ELF-1 (cell line): ENCODE measurements around the gene SCAMP2.
"Not testable (repeated sequence)": the region's sequence is repeated elsewhere in the genome, so short reads cannot be mapped to it uniquely, and the experiment has no call there.

Source experiments
- DNase-seq: peaks from one replicate; pipeline ENCODE4 v3.0.0-alpha.2; 2016; ENCODE audit warnings: low read depth, low spot score

Gene SCAMP2

GRCh38 chr15:74891469-74891868 lies 18.3 kb upstream of the SCAMP2 start:
- DNase-seq: no peak

GRCh38 chr15:74890665-74890960 lies 17.4 kb upstream of the SCAMP2 start:
- DNase-seq: no peak

GRCh38 chr15:74889883-74890664 lies 16.9 kb upstream of the SCAMP2 start, which contains the start of gene MPI:
Gene MPI (plus strand): TSS chr15:74890042. CDS start chr15:74890074, 32 bp downstream.
- DNase-seq: peak; percentile 87

- DNase-seq: peak; percentile 66
These were observed 16.3 kb upstream of the SCAMP2 start for GRCh38 chr15:74889390-74889882.

GRCh38 chr15:74888716-74889115 lies 15.6 kb upstream of the SCAMP2 start:
- DNase-seq: peak; percentile 50

GRCh38 chr15:74887537-74888193 lies 14.5 kb upstream of the SCAMP2 start:
- not testable (repeated sequence) for DNase-seq

- DNase-seq: no peak
These were observed 12.3 kb upstream of the SCAMP2 start for GRCh38 chr15:74885461-74885860.

- DNase-seq: no peak
These were observed 11.5 kb upstream of the SCAMP2 start for GRCh38 chr15:74884428-74885223.

- DNase-seq: no peak
These were observed 9.4 kb upstream of the SCAMP2 start for GRCh38 chr15:74882528-74882927.

- DNase-seq: no peak
These were observed 5.1 kb upstream of the SCAMP2 start for GRCh38 chr15:74878273-74878672.

- DNase-seq: peak; percentile 71
These were observed 725 bp upstream of the SCAMP2 start for GRCh38 chr15:74873756-74874424.

- no peak for DNase-seq
These were observed 496 bp downstream of the SCAMP2 start for GRCh38 chr15:74872702-74873035.

- peak; percentile 74 for DNase-seq
These were observed 2.5 kb downstream of the SCAMP2 start for GRCh38 chr15:74870436-74871215.

- no peak for DNase-seq
These were observed 3.3 kb downstream of the SCAMP2 start for GRCh38 chr15:74869726-74870407.

- no peak for DNase-seq
These were observed 3.8 kb downstream of the SCAMP2 start for GRCh38 chr15:74869372-74869725.

- no peak for DNase-seq
These were observed 5.1 kb downstream of the SCAMP2 start for GRCh38 chr15:74868059-74868458.

- no peak for DNase-seq
These were observed 5.6 kb downstream of the SCAMP2 start for GRCh38 chr15:74867466-74868038.

GRCh38 chr15:74866090-74866489 lies 7.1 kb downstream of the SCAMP2 start:
- DNase-seq: no peak

- no peak for DNase-seq
These were observed 7.8 kb downstream of the SCAMP2 start for GRCh38 chr15:74865316-74865715.

- DNase-seq: no peak
These were observed 8.9 kb downstream of the SCAMP2 start for GRCh38 chr15:74864296-74864695.
